Upper lobe of right lung (tissue), 1 donor: ENCODE measurements around the gene TEX38. TPM values are rescaled to one million over a fixed set of nuclear protein-coding genes. Genes with fewer than 3 reads are reported as not detected.
"Not testable (repeated sequence)": the region's sequence is repeated elsewhere in the genome, so short reads cannot be mapped to it uniquely, and the experiment has no call there.

ENCODE experiments used
- ATAC-seq: fragments of 200-7000 bp; cut with Tn5 transposase; one replicate; pipeline ENCODE4 v1.9.1; 2020; ENCODE audit warnings: mild to moderate bottlenecking, moderate library complexity
- DNase-seq: peaks from one replicate; pipeline ENCODE4 v3.0.0-alpha.2; 2020
- H3K27ac ChIP-seq: fragments of 200-600 bp; one replicate; pipeline ENCODE4 v1.8.0; 2022
- H3K27me3 ChIP-seq: fragments of 200-600 bp; one replicate; pipeline ENCODE4 v1.8.0; 2022; ENCODE audit warnings: mild to moderate bottlenecking
- H3K36me3 ChIP-seq: fragments of 200-600 bp; one replicate; pipeline ENCODE4 v1.8.0; 2022
- H3K4me1 ChIP-seq: fragments of 200-600 bp; one replicate; pipeline ENCODE4 v1.8.0; 2022
- H3K4me3 ChIP-seq: fragments of 200-600 bp; one replicate; pipeline ENCODE4 v1.8.0; 2022; ENCODE audit warnings: mild to moderate bottlenecking
- H3K9me3 ChIP-seq: fragments of 200-600 bp; one replicate; pipeline ENCODE4 v1.8.0; 2022
- CTCF ChIP-seq: fragments of 200-600 bp; IDR thresholded peaks from one replicate; pipeline ENCODE4 v1.8.0; 2022; ENCODE audit warnings: antibody characterized with exemption
- intact Hi-C: fragments of 100-400 bp; cut with DNase I; formaldehyde crosslinking; loops from one replicate; pipeline ENCODE4 v1.11.0; 2022
- total RNA-seq: library from RNA; stranded (reverse); fragmentation: NEBNext Ultra II Directional; extraction: Animal tissue kit (Norgen Biotek cat#: 25700); gene quantifications from one replicate; pipeline ENCODE4 v1.2.1, GENCODE V29; 2021
- donor health status: DM: no; HTN: yes; CAD: no; lungs with severe emphysema.

TEX38 gene
- total RNA-seq, 1 donor from 2014 or later: not detected

DNA sequence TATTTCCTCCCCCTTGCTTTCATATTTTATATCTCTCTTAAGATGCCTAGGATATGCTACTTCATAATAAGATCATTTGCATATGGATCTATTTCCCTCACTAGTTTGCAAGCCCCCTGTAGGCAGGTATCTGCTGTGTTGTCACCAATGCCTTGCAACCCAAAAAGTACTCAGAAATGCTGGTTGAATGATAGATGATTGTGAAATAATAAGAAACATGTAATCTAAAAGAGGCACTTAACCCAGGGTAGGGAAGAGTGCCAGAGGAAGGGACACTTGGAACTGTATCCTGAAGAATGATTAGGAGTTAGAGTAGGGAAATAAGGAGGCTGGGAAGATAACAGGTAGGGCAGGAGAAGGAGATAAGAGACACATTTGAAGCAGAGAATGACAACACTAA, 15.8 kb upstream of the TEX38 start:
- TF ChIP-seq CTCF: no peak
- DNase-seq: no peak
- Histone ChIP-seq H3K27me3 (no peaks in the 10 kb centered on the region), H3K9me3 (no peaks in the 10 kb centered on the region), H3K27ac (no peak overlapping the region), H3K4me1 (no peaks in the 10 kb centered on the region), H3K36me3 (peaks cover 60% of the 10 kb centered on the region), H3K4me3 (no peak overlapping the region)
- ATAC-seq: no peak
- intact Hi-C loops: no loop called here

GRCh38 chr1:46656643-46657042, 15.0 kb upstream of the TEX38 start:
- intact Hi-C loops: no loop called here
- ATAC-seq: no peak
- no peaks in the 10 kb centered on the region for H3K4me1 ChIP-seq
- H3K27ac ChIP-seq: no peak overlapping the region
- peaks cover 60% of the 10 kb centered on the region for H3K36me3 ChIP-seq
- no peak for TF ChIP-seq CTCF
- DNase-seq: no peak
- no peak overlapping the region for H3K4me3 ChIP-seq
- no peaks in the 10 kb centered on the region for H3K27me3 ChIP-seq
- no peaks in the 10 kb centered on the region for H3K9me3 ChIP-seq

- Histone ChIP-seq H3K9me3 (no peaks in the 10 kb centered on the region), H3K4me1 (no peaks in the 10 kb centered on the region), H3K27ac (no peak overlapping the region), H3K27me3 (no peaks in the 10 kb centered on the region), H3K4me3 (no peak overlapping the region), H3K36me3 (peaks cover 53% of the 10 kb centered on the region)
- intact Hi-C loops: no loop called here
- no peak for DNase-seq
- ATAC-seq: no peak
- TF ChIP-seq CTCF: no peak
These were observed 13.9 kb upstream of the TEX38 start for GRCh38 chr1:46657775-46658174.

DNA sequence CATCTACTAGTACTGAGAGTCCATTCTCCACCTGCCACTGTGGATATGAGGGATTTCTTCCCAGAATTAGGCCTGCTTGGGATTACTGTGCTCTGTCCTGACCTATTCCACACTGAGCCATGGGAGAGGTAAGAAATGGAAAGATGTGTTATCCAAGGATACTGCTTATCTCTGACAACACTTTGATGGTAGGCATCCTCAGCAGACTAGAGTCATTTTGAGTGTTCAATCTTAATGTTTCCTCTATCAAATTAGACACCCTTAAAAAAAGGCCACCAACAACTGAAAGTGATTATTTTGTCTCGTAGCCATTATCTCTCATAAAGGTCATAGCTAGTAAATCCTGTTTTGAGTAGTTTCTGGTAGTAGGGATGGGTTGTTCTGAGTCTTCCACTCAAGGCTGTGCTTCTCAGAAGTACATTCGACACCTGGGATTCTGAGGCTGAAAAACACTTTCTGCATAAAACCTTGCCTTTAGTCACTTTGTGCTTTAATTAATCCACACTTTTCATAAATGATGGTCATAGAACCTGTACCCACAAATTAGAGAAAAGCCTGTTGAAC, 12.3 kb upstream of the TEX38 start:
- no peak for TF ChIP-seq CTCF
- DNase-seq (no peak), ATAC-seq (no peak)
- peaks cover 50% of the 10 kb centered on the region for H3K36me3 ChIP-seq
- H3K4me3 ChIP-seq: no peak overlapping the region
- no peak overlapping the region for H3K27ac ChIP-seq
- intact Hi-C loops: no loop called here
- H3K27me3 ChIP-seq: no peaks in the 10 kb centered on the region
- H3K4me1 ChIP-seq: no peaks in the 10 kb centered on the region
- no peaks in the 10 kb centered on the region for H3K9me3 ChIP-seq

DNA sequence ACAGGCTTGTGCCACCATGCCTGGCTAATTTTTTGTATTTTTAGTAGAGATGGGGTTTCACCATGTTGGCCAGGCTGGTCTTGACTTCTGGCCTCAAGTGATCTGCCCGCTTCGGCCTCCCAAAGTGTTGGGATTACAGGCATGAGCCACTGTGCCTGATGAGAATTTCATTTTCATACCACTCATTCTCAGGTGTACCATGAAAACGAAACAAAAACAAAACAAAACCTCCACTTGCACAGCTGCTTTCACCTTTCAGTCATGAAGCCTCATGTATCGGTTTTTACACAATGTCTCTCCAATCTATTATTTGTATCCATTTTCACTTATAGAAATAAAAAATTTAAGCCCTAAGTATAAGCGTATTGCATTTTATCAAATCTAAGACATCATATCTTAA, 11.5 kb upstream of the TEX38 start:
- H3K36me3 ChIP-seq: peaks cover 53% of the 10 kb centered on the region
- intact Hi-C loops, ATAC-seq, H3K27ac ChIP-seq, H3K4me3 ChIP-seq, H3K4me1 ChIP-seq, H3K27me3 ChIP-seq, DNase-seq, H3K9me3 ChIP-seq: not testable (repeated sequence)

DNA sequence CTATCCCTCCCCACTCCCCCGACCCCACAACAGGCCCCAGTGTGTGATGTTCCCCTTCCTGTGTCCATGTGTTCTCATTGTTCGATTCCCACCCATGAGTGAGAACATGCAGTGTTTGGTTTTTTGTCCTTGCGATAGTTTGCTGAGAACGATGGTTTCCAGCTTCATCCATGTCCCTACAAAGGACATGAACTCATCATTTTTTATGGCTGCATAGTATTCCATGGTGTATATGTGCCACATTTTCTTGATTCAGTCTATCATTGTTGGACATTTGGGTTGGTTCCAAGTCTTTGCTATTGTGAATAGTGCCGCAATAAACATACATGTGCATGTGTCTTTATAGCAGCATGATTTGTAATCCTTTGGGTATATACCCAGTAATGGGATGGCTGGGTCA, 8.7 kb upstream of the TEX38 start:
- Histone ChIP-seq H3K4me1 (peaks cover 13% of the 10 kb centered on the region), H3K36me3 (peaks cover 29% of the 10 kb centered on the region)
- H3K27ac ChIP-seq, DNase-seq, ATAC-seq, H3K27me3 ChIP-seq, intact Hi-C loops, H3K4me3 ChIP-seq, H3K9me3 ChIP-seq: not testable (repeated sequence)

GRCh38 chr1:46665983-46666382, 5.7 kb upstream of the TEX38 start:
- intact Hi-C loops: no loop called here
- H3K27ac ChIP-seq: no peak overlapping the region
- DNase-seq (no peak), ATAC-seq (no peak)
- no peak for TF ChIP-seq CTCF
- peaks cover 13% of the 10 kb centered on the region for H3K4me1 ChIP-seq
- H3K4me3 ChIP-seq: no peak overlapping the region
- H3K27me3 ChIP-seq: no peaks in the 10 kb centered on the region
- H3K9me3 ChIP-seq: no peaks in the 10 kb centered on the region
- H3K36me3 ChIP-seq: peaks cover 21% of the 10 kb centered on the region
